Measurements from ENCODE around the gene IFNGR1.

DNA sequence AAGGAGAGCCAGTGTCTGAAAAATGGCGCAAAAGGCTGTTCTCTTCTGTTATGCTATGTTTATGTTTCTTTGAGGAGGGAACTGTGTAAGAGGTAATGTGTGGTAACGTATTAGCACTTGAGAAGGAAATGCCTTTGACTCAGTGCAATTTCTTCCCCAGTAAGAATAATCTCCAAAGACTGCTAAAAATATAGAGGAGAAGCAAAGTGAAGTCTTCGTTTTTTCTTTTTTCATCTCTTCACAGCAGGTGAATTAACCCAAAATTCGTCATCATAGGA, 47.1 kb upstream of the IFNGR1 start:
- TF ChIP-seq CTCF (conservative IDR thresholded peaks at IDR 0.05) (no peak), EZH2 (IDR thresholded peaks at IDR 0.05; ENCODE audit: low read depth) (no peak)

Measured in PC-9 (cell line).